HEK293T (cell line): ENCODE results near the gene RBM15B.

Source experiments
- CTCF ChIA-PET: fragments of 350-600 bp; formaldehyde crosslinking; extraction: SDS; loops from one replicate; lab custom pipeline; 2021; ENCODE audit warnings: antibody characterized with exemption, inconsistent platforms; lab: Yijun Ruan, JAX
- POLR2A ChIA-PET: fragments of 350-600 bp; formaldehyde crosslinking; extraction: SDS; loops from one replicate; lab custom pipeline; 2020; ENCODE audit warnings: antibody characterized with exemption, inconsistent platforms; lab: Yijun Ruan, JAX
- DNase-seq: peaks from one replicate; pipeline ENCODE4 v3.0.0; 2012; ENCODE audit warnings: mixed read lengths; ENCODE audit errors: extremely low spot score
- ARNT ChIP-seq: fragments of 450-650 bp; IDR thresholded peaks from 2 replicates; pipeline ENCODE4 v1.6.1; 2017; ENCODE audit warnings: mild to moderate bottlenecking
- BHLHE40 ChIP-seq: fragments of 450-650 bp; IDR thresholded peaks from 2 replicates; pipeline ENCODE4 v1.6.1; 2016; ENCODE audit warnings: mild to moderate bottlenecking, moderate library complexity, borderline replicate concordance
- CTBP1 ChIP-seq: fragments of 450-650 bp; IDR thresholded peaks from 2 replicates; pipeline ENCODE4 v1.6.1; 2016; ENCODE audit warnings: borderline replicate concordance
- ELF4 ChIP-seq: fragments of 450-650 bp; IDR thresholded peaks from 2 replicates; pipeline ENCODE4 v1.6.1; 2017; ENCODE audit warnings: antibody characterized with exemption
- FOXA1 ChIP-seq: fragments of 450-650 bp; IDR thresholded peaks from 2 replicates; pipeline ENCODE4 v1.6.1; 2016; ENCODE audit warnings: mild to moderate bottlenecking
- FOXK2 ChIP-seq: fragments of 450-650 bp; IDR thresholded peaks from 2 replicates; pipeline ENCODE4 v1.6.1; 2016; ENCODE audit warnings: mild to moderate bottlenecking
- FOXM1 ChIP-seq: fragments of 450-650 bp; IDR thresholded peaks from 2 replicates; pipeline ENCODE4 v1.6.1; 2017; ENCODE audit warnings: mild to moderate bottlenecking, borderline replicate concordance
- HDGF ChIP-seq: fragments of 450-650 bp; IDR thresholded peaks from 2 replicates; pipeline ENCODE4 v1.6.1; 2017; ENCODE audit warnings: antibody characterized with exemption, borderline replicate concordance
- L3MBTL2 ChIP-seq: fragments of 450-650 bp; conservative IDR thresholded peaks from 2 replicates; pipeline ENCODE4 v1.6.1; 2016; ENCODE audit warnings: mild to moderate bottlenecking
- LEF1 ChIP-seq: fragments of 450-650 bp; IDR thresholded peaks from 2 replicates; pipeline ENCODE4 v1.6.1; 2017; ENCODE audit warnings: mild to moderate bottlenecking, borderline replicate concordance
- NFRKB ChIP-seq: fragments of 450-650 bp; IDR thresholded peaks from 2 replicates; pipeline ENCODE4 v1.6.1; 2016; ENCODE audit warnings: mild to moderate bottlenecking, moderate library complexity
- SP1 ChIP-seq: fragments of 450-650 bp; IDR thresholded peaks from 2 replicates; pipeline ENCODE4 v1.6.1; 2017
- SUZ12 ChIP-seq: fragments of 450-650 bp; IDR thresholded peaks from 2 replicates; pipeline ENCODE4 v1.6.1; 2016; ENCODE audit warnings: mild to moderate bottlenecking
- TARDBP ChIP-seq: fragments of 450-650 bp; IDR thresholded peaks from 2 replicates; pipeline ENCODE4 v1.6.1; 2016
- ZNF384 ChIP-seq: fragments of 450-650 bp; IDR thresholded peaks from 2 replicates; pipeline ENCODE4 v1.6.1; 2016
- TF ChIP-seq, protein P1 (sequence below): fragments of 450-650 bp; IDR thresholded peaks from 2 replicates; pipeline ENCODE4 v1.6.1; 2016

The RBM15B gene

DNA sequence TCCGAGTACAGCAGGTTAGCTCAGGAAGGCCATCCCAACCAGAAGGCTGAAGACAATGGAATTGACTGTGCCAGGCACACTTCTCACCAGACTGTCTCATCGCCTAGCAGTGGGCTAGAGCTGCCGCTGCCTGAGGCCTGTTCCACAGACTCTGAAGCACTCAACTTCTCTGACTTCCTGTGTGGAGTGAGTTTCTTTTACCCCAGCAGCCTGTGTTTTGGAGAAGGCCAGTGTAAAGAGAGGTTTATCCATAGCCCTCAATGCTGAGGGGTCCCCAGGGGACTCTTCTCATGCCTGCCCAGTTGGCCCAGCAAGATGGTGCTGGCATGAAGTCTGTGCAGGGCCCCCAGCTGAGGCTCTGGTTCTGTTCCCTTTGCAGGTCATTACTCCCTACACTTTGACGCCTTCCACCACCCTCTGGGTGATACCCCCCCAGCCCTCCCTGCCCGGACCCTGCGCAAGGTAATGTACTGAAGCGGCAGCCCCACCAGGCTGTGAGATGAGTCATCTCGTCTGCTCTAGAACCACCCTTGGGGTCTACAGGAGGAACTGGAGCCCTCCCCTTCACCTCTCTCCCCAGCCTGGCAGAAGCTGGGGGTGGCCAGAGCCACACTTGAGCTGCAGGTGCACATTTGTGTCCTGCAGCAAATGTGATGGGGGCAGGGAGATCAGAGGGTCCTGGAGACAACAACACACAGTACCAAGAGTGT, 11.2 kb upstream of the RBM15B start:
- no peak for DNase-seq
- CTCF ChIA-PET: no interaction called here
- POLR2A ChIA-PET: interaction anchor here (0.7 kb wide), 1 partner anchor 697 kb away, joined by 3 read pairs; no protein-coding TSS in a partner anchor
- TF ChIP-seq SP1 (no peak), HDGF (no peak), BHLHE40 (no peak), ELF4 (no peak), ZNF384 (no peak)

DNA sequence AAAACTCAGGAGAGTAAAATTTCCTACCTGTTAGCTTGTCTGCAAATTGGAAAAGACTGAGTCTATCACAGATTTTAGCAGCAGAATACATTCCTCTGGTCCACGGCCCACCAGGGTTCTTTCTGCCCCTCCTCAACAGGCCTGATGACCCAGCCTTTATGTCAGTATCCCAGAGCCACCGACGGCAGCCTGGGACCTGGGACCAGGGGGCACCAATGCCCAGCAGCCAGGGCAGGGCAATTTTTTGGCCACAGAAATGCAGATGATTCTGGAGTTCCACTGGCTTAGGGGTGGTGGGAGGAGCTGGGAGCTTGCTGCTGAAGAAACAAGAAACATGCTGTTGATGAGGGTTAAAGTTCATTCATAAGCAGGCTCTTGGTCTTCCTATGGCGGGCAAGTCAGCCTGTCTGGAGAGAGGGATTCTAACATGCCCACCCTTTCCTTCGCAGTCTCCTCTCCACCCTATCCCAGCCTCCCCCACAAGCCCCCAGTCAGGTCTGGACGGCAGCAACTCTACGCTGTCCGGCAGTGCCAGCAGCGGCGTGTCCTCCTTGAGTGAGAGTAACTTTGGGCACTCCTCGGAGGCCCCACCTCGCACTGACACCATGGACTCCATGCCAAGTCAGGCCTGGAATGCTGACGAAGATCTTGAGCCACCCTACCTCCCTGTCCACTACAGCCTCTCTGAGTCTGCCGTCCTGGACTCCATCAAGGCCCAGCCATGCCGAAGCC, 10.3 kb upstream of the RBM15B start:
- no peak for DNase-seq
- POLR2A ChIA-PET: no interaction called here
- TF ChIP-seq SUZ12: no peak
- no peak for TF ChIP-seq FOXM1
- no peak for TF ChIP-seq TARDBP
- TF ChIP-seq ARNT: no peak
- TF ChIP-seq ZNF384: no peak
- no peak for TF ChIP-seq L3MBTL2
- no peak for TF ChIP-seq FOXK2
- TF ChIP-seq, protein P1, sequence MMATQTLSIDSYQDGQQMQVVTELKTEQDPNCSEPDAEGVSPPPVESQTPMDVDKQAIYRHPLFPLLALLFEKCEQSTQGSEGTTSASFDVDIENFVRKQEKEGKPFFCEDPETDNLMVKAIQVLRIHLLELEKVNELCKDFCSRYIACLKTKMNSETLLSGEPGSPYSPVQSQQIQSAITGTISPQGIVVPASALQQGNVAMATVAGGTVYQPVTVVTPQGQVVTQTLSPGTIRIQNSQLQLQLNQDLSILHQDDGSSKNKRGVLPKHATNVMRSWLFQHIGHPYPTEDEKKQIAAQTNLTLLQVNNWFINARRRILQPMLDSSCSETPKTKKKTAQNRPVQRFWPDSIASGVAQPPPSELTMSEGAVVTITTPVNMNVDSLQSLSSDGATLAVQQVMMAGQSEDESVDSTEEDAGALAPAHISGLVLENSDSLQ: no peak
- TF ChIP-seq HDGF: no peak
- CTCF ChIA-PET: no interaction called here

DNA sequence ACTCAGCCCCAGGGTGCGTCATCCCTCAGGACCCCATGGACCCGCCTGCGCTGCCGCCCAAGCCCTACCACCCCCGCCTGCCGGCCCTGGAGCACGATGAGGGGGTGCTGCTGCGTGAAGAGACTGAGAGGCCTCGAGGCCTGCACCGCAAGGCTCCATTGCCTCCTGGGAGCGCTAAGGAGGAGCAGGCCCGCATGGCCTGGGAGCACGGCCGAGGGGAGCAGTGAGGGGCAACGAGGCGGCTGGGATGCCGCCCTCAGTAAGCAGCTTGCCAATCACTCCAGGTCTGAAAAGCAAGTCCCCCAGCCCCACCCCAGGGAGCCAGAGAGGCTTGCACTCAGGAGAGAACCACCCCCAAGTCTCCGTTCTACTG, 9.8 kb upstream of the RBM15B start:
- TF ChIP-seq, protein P1: no peak
- TF ChIP-seq FOXK2 (no peak), HDGF (no peak), LEF1 (no peak), SUZ12 (no peak), ARNT (no peak), FOXM1 (no peak), SP1 (no peak), NFRKB (no peak)
- ChIA-PET CTCF (no interaction called here), POLR2A (no interaction called here)
- no peak for DNase-seq

DNA sequence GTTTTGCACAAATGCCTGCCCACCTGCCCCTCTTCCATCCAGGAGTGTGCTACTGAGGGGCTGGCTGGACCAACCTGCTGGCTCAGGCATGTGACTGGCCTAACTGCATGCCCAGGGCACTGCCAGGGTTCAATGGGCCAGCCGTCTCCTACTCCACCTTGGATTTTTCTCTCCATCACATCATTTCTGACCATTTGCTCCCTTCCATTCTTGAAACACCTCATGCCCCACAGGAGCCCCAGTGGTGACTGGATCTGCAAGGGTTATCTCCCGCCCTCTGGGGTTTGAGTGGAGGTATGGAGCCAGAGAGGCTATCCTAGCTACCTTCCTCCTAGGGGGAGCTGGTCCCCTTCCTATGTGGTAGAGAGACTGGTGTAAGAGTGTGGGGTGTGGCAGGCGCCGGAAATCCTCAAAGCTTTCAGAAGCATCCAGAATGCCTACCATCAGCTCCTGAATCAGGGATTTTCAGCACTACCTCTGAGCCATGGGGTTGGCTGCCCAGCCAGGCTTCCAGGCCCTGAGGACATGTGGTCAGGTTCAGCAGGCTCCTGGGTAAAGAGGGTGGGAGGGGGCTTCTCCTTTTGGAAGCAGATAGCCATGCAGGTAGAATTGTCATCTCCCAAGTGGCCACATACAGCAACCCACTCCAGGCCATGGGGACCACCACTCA, 8.9 kb upstream of the RBM15B start:
- ChIA-PET POLR2A (no interaction called here), CTCF (no interaction called here)
- no peak for TF ChIP-seq FOXA1
- TF ChIP-seq, protein P1: no peak
- TF ChIP-seq BHLHE40: no peak
- no peak for DNase-seq

DNA sequence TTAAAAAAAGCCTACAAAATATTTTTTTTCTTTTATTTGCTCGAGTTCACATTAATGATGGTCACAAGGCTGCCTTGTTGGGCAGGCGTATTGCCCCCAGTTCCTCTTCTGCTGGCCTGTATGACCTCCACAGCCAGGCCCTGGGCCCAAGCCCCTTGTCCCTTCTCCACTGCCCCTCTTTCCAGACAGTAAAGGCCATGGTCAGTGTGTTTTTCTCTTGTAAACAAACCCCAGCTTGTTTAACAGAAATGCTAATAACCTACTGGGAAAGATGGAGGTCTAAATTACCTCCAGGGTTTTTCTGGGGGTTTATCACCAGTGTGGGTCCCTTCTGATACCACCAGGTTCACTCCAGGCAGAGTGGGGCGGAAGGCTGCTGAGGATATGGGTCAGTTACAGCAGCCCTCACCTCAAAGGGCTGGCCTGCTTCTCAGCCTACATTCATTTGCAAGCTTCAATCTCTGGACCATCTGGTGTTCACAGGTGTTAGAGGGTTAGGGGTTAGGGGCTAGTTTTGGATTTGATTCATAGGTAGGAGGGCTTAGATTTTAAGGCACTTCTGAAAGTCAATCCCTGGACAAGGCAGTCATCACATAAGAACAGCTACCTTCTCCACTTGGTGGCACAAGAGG, 8.0 kb upstream of the RBM15B start:
- TF ChIP-seq FOXK2 (no peak), SP1 (no peak), L3MBTL2 (no peak), HDGF (no peak), NFRKB (no peak), FOXM1 (no peak), FOXA1 (no peak), ARNT (no peak), LEF1 (no peak), TARDBP (no peak), BHLHE40 (no peak), ELF4 (no peak), CTBP1 (no peak), SUZ12 (no peak), ZNF384 (no peak)
- TF ChIP-seq, protein P1: no peak
- ChIA-PET CTCF (interaction anchor here (0.7 kb wide), 1 partner anchor 766 kb away, joined by 4 read pairs; the partner anchor contains the start of gene MAPKAPK3), POLR2A (interaction anchor here (0.6 to 1.2 kb wide), 2 partner anchors 12 to 13 kb away, joined by 3 to 4 read pairs; no protein-coding TSS in a partner anchor)
- no peak for DNase-seq
